H7 (cell line): Measurements from ENCODE around the gene SLC12A9. TPM values are rescaled to one million over a fixed set of nuclear protein-coding genes. Genes with fewer than 3 reads are reported as not detected.

Source experiments
- DNase-seq: peaks from one replicate; pipeline ENCODE4 v3.0.0; 2012
- H3K27me3 ChIP-seq: 2 replicates; pipeline ENCODE4 v1.6.0; 2011; ENCODE audit warnings: mild to moderate bottlenecking, low read length; ENCODE audit not compliant: control insufficient read depth, insufficient read depth
- H3K36me3 ChIP-seq: replicated peaks from 2 replicates; pipeline ENCODE4 v1.5.1; 2011; ENCODE audit warnings: low read length; ENCODE audit not compliant: control insufficient read depth, insufficient read depth
- H3K4me3 ChIP-seq: 2 replicates; pipeline ENCODE4 v1.5.1; 2011; ENCODE audit warnings: low read depth, mild to moderate bottlenecking, control low read depth, low read length, moderate library complexity; ENCODE audit not compliant: insufficient read depth
- total RNA-seq: library from RNA; depleted of rRNA; stranded (reverse); fragments of >200 nt; shearing (Covaris generic); gene quantifications from 2 replicates; pipeline ENCODE4 v1.2.3, GENCODE V29; 2014

SLC12A9 gene
- total RNA-seq, 1 experiment from 2014 or later: 21.9 TPM

DNA sequence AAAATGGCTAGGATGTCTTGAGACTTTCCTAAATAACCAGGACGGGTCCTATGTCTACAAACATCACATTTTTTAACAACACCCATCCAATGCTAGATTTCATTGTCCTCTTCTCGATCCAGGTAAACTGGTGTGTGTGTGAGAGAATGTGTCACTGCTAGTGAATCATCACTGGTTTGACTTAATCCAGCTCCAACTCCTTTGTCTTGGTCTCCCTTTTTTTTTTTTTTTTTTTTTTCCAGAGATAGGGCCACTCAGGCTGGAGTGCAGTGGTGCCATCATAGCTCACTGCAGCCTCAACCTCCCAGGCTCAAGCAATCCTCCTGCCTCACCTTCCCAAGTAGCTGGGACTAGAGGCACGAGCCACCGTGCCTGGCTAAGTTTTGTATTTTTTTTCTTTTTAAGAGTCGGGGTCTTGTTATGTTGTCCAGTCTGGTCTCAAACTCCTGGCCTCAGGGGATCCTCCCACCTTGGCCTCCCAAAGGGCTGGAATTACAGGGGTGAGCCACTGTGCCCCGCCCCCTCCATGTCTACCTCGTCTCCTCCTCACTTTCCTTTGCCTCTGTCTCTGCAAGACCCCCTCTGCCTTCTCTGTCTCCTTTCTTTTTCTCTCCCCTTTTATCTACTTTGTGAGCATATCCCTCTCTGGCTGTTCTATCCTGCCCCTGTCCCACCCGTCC lies 39.2 kb downstream of the SLC12A9 start:
- Histone ChIP-seq H3K4me3 (peak overlapping the region; percentile 68; the same call in 1 of the 2 replicates), H3K27me3 (peaks cover 10% of the 10 kb centered on the region), H3K36me3 (peaks cover 12% of the 10 kb centered on the region)
- no peak for DNase-seq

GRCh38 chr7:100892364-100893317 lies 40.1 kb downstream of the SLC12A9 start:
- Histone ChIP-seq H3K27me3 (peaks cover 12% of the 10 kb centered on the region), H3K36me3 (peaks cover 9% of the 10 kb centered on the region), H3K4me3 (no peak overlapping the region)
- DNase-seq: peak; percentile 40

DNA sequence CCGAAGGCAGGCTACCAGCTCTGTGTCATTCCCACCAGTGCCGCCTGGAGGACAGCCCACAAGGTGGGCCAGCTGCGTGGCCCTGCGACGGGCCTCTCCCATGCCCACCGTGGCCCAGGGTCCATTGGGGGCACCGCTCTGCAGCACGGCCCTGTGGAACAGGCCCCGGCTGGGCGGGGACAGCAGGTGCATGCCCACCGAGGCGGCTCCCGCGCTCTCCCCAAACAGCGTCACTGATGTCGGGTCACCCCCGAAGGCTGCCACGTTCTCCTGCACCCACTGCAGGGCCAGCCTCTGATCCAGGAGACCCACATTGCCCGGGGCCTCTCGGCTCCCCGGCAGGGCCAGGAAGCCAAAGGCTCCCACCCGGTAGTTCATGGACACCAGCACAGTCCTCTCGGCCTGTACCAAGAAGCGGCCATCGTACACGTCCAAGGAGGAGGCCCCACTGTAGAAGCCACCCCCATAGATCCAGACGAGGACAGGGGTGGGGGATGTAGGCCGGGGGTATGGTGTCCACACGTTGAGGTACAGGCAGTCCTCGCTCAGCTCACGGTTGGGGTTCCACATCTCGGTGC lies 40.9 kb downstream of the SLC12A9 start:
- Histone ChIP-seq H3K27me3 (peaks cover 12% of the 10 kb centered on the region), H3K36me3 (peaks cover 3% of the 10 kb centered on the region)

DNA sequence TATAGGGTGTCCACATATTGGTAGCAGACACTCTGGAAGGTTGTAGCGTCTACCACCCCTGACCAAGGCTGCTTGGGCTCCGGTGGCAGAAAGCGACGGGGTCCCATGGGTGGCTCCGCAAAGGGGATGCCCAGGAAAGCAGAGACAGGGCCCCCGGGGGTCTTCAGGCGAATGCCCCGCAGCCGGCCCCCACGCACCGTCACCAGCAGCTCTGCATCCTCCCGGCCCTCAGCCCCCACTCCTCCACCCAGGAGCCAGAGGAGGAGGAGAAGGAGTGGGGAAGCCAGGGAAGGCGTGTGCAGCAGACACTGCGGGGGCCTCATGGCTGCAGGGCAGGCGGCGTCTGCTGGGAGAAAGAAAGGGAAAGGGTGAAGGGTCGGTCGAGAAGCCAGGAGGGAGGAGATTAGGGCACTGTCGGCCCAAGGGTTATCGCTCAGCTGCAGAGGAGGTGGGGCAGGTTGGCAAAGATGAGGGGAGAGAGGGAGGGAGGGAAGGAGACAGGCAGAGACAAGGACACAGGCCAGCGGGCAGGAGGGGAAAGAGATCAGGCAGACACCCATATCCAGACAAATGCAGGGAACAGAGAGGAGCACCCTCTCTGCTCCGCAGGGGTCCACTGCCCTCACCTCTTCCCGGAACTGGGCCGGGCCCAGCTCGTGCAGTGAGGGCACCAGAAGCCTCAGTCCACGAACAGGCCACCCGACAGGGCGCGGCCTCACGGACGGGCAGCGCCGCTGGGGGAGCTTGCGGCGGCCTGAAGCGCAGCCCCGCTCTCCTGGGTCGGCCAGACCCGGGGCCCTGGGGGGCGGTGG lies 41.6 kb downstream of the SLC12A9 start:
- peak overlapping the region; percentile 61 for H3K4me3 ChIP-seq
- peaks cover 12% of the 10 kb centered on the region for H3K27me3 ChIP-seq
- no peaks in the 10 kb centered on the region for H3K36me3 ChIP-seq
- DNase-seq: peak; percentile 59

More for the DNA sequence above, 40.9 kb downstream of the SLC12A9 start:
- peak; percentile 44 for DNase-seq
- H3K4me3 ChIP-seq: no peak overlapping the region

DNA sequence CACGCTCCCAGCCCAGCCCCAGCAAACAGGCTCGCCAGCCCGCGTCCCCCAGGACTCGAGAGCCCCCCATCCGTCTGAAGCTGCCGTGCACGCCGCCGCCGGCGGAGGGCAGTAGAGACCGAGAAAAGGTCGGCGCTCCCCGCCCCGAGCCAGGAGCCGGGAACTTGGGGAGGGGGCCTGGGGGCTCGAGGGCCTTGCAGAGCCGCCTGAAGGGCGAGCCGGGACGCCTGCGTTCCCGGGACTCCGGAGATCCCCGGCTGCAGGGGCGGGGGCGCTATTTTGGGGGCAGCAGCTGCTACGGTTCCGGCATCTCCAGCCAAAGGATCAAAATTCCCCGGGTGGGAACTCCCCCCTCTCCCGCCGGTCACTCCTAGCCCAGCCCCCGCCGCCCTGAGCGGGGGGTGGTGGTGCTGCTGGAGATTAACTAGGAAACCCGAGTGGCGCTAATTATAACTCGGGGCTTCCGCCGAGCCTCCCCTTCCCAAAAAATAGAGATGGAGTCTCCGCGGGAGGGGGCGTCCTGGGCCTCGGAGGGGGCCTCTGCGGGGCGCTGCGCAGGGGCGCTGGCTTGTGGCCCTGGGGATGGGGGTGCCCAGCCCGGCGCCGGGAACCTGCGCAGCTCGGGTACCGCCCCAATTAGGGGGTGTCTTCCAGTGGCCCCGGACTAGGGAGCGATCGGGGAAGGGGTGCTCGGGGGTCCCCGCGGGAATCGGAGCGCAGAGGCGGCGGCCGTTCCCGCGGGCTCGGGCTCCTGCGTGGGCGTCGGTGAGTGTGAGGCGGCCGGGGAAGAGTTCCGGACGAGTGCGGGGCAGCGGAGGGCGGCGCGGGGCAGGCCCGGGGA lies 42.6 kb downstream of the SLC12A9 start:
- Histone ChIP-seq H3K4me3 (peak overlapping the region; percentile 61), H3K36me3 (no peaks in the 10 kb centered on the region), H3K27me3 (peaks cover 12% of the 10 kb centered on the region)
- peak; percentile 97 for DNase-seq

GRCh38 chr7:100895701-100895955 lies 43.1 kb downstream of the SLC12A9 start, which contains the start of gene ACHE:
Gene ACHE, minus strand, starts transcription at chr7:100895888. Its CDS starts 1,656 bp downstream, at chr7:100894232.
- peaks cover 12% of the 10 kb centered on the region for H3K27me3 ChIP-seq
- H3K36me3 ChIP-seq: no peaks in the 10 kb centered on the region
- DNase-seq: peak; percentile 88
- H3K4me3 ChIP-seq: peak within 1 kb of the TSS; percentile 61

- Histone ChIP-seq H3K27me3 (peaks cover 12% of the 10 kb centered on the region), H3K36me3 (no peaks in the 10 kb centered on the region), H3K4me3 (peak overlapping the region; percentile 42)
- DNase-seq: peak; percentile 72
Measured at GRCh38 chr7:100895956-100896731, 43.6 kb downstream of the SLC12A9 start.

DNA sequence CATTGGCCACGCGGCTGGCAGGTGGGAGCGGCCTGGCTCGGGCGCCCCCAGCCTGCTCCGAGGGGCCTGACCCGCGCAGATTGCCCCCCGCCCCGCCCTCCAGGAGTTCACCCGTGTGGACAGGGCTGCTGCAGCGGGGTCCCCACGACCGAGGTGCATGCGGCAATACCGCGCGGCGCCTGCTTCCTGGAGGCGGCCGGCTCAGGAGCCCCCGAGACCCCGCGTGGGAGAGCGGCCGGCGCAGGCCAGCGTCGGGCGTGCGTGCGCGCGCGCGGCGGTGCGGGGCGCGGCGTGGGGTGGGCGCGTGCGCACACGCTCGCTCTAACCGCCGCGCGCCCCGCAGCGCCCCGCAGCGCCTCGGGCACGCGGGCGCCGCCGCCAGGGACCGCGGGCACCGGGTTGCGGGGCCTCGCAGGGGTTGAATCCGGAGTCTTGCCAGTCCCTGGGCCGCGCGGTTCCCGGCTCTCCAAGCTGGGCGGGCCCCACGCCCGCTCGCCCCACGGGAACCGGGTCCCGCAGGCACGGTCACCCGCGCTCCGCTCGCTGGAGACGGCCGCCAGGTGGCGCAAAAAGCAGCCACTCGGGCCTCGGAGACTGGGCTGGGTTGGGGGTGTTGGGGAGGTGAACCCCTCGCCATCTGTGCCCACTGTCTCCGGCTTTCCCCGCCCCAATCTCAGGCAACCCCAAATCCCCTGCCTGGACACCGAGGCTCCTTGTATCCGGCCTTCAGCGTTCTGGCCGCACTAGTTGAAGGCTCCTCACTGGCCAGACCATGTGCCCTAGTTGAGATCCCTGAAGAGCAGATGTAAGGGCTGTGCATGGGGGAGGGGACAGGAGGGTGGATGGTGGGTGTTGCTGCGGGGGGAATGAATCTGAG lies 44.5 kb downstream of the SLC12A9 start:
- Histone ChIP-seq H3K4me3 (peak overlapping the region; percentile 45), H3K36me3 (no peaks in the 10 kb centered on the region), H3K27me3 (peaks cover 12% of the 10 kb centered on the region)
- DNase-seq: peak; percentile 82

- peaks cover 12% of the 10 kb centered on the region for H3K27me3 ChIP-seq
- H3K36me3 ChIP-seq: no peaks in the 10 kb centered on the region
- no peak overlapping the region for H3K4me3 ChIP-seq
- no peak for DNase-seq
Measured at GRCh38 chr7:100897772-100898454, 45.4 kb downstream of the SLC12A9 start.

GRCh38 chr7:100899432-100899831 lies 46.9 kb downstream of the SLC12A9 start:
- Histone ChIP-seq H3K27me3 (peaks cover 11% of the 10 kb centered on the region), H3K36me3 (no peaks in the 10 kb centered on the region), H3K4me3 (no peak overlapping the region)
- no peak for DNase-seq

DNA sequence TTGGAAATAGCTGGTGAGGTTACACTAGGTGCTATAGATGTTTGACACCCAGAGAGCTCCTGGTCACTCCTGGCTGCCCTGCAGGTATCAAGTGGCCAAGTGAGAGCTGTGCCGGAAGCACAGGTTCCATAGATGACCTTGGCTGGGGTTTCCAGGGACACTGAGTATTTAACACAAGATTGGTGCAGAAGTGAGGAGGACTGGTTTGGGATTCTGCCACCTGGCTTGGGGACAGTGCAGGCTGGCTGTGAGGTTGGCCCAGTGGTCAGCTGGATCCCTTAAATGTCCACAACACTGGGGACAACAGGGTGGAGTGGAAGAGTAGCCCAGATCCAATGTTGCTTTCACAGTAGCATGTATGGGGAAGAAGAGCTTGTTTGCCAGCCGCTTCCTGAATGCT lies 48.5 kb downstream of the SLC12A9 start:
- DNase-seq: no peak
- Histone ChIP-seq H3K36me3 (no peaks in the 10 kb centered on the region), H3K27me3 (peaks cover 9% of the 10 kb centered on the region), H3K4me3 (no peak overlapping the region)

- no peaks in the 10 kb centered on the region for H3K36me3 ChIP-seq
- DNase-seq: no peak
- peaks cover 1% of the 10 kb centered on the region for H3K27me3 ChIP-seq
- no peak overlapping the region for H3K4me3 ChIP-seq
Measured at GRCh38 chr7:100901921-100902332, 49.4 kb downstream of the SLC12A9 start.
